Endothelial cell of umbilical vein (primary cell): ENCODE data around the gene ATR.

Experiments used
- CTCF ChIP-seq, 2 donors: IDR thresholded peaks; 1 replicate in 1 of 2; 2 replicates in 1 of 2; pipeline ENCODE4 v1.5.1; 2011; ENCODE audit warnings: low read length in 2 of 2, mild to moderate bottlenecking in 2 of 2, moderate library complexity in 2 of 2, control low read depth in 1 of 2, inconsistent platforms in 1 of 2, low read depth in 1 of 2; ENCODE audit not compliant: insufficient read depth in 1 of 2; ENCODE audit errors: extremely low read depth in 1 of 2
- POLR2A ChIP-seq: IDR thresholded peaks from 2 replicates; pipeline ENCODE4 v1.6.1; 2012; ENCODE audit warnings: low read depth, mild to moderate bottlenecking, control low read depth, low read length

- TF ChIP-seq CTCF (IDR thresholded peaks at IDR 0.05; ENCODE audit: extremely low read depth in 1 of 2, insufficient read depth in 1 of 2, low read depth in 1 of 2, low read length in 2 of 2) (no peak), POLR2A (no peak)
Observed at GRCh38 chr3:142623194-142623593, 44.7 kb upstream of the ATR start.
